HepG2 (cell line): ENCODE results near the gene NVL. TPM values are rescaled to one million over a fixed set of nuclear protein-coding genes. Genes with fewer than 3 reads are reported as not detected.
A peak's percentile ranks its signal among the peaks of the same experiment; 100 is the strongest.

Experiments used
- KDM1A ChIP-seq: IDR thresholded peaks from 2 replicates; pipeline ENCODE4 v1.6.1; 2016; ENCODE audit warnings: missing compliant biosample characterization
- KLF12 ChIP-seq: sonication (generic); formaldehyde crosslinking; IDR thresholded peaks from 2 replicates; pipeline ENCODE4 v1.4.0; 2020; ENCODE audit warnings: missing genetic modification reagents, borderline replicate concordance
- MAF1 ChIP-seq: sonication (generic); formaldehyde crosslinking; IDR thresholded peaks from 2 replicates; pipeline ENCODE4 v1.5.0; 2020; ENCODE audit warnings: missing genetic modification reagents, borderline replicate concordance
- NONO ChIP-seq, 2 experiments: fragments of 450-650 bp in 1 of 2; sonication (generic) in 1 of 2; formaldehyde crosslinking in 1 of 2; IDR thresholded peaks in 1 of 2; conservative IDR thresholded peaks in 1 of 2; 2 replicates each; pipeline versions ENCODE4 v1.6.1 to v1.8.0; 2017 to 2022; ENCODE audit warnings: mild to moderate bottlenecking in 1 of 2, missing genetic modification reagents in 1 of 2, moderate library complexity in 1 of 2
- RFXANK ChIP-seq: IDR thresholded peaks from 2 replicates; pipeline ENCODE4 v1.6.1; 2016
- RXRB ChIP-seq: IDR thresholded peaks from 2 replicates; pipeline ENCODE4 v1.6.1; 2016; ENCODE audit warnings: borderline replicate concordance, missing genetic modification reagents, missing compliant biosample characterization
- SIX4 ChIP-seq: sonication (generic); formaldehyde crosslinking; IDR thresholded peaks from 2 replicates; pipeline ENCODE4 v1.4.0; 2020; ENCODE audit warnings: missing genetic modification reagents
- ZNF12 ChIP-seq: sonication (generic); formaldehyde crosslinking; IDR thresholded peaks from 2 replicates; pipeline ENCODE4 v1.5.0; 2020; ENCODE audit warnings: missing genetic modification reagents
- ZNF83 ChIP-seq: sonication (generic); formaldehyde crosslinking; IDR thresholded peaks from 2 replicates; pipeline ENCODE4 v1.4.0; 2020; ENCODE audit warnings: missing genetic modification reagents, mild to moderate bottlenecking, borderline replicate concordance
- ZZZ3 ChIP-seq: sonication (generic); formaldehyde crosslinking; IDR thresholded peaks from 2 replicates; pipeline ENCODE4 v1.4.0; 2020; ENCODE audit warnings: missing genetic modification reagents, mild to moderate bottlenecking, borderline replicate concordance
- polyA plus RNA-seq, 8 experiments: library from polyadenylated mRNA; depleted of rRNA in 3 of 8; stranded (reverse) in 7 of 8; unstranded in 1 of 8; fragments of >200 nt; fragmentation: Illumina TruSeq in 4 of 8; extraction: Trizol in 4 of 8; gene quantifications; 2 replicates each; pipeline versions ENCODE4 v1.2.1 to v1.2.3, GENCODE V29; 2011 to 2016; ENCODE audit warnings: low read depth in 4 of 8, missing spikeins in 1 of 8, mixed read lengths in 1 of 8; ENCODE audit not compliant: insufficient read depth in 1 of 8
- total RNA-seq, 5 experiments: library from RNA; depleted of rRNA; stranded (reverse); fragments of >200 nt; fragmentation: Illumina TruSeq; extraction: Trizol; gene quantifications; 2 replicates each; pipeline ENCODE4 v1.2.3, GENCODE V29; 2016; ENCODE audit warnings: low read depth in 1 of 5
- TF ChIP-seq, protein P1 (sequence below): sonication (generic); formaldehyde crosslinking; IDR thresholded peaks from 2 replicates; pipeline ENCODE4 v1.5.0; 2020; ENCODE audit warnings: mild to moderate bottlenecking, missing genetic modification reagents, moderate library complexity
- TF ChIP-seq, protein P2 (sequence below): IDR thresholded peaks from 2 replicates; pipeline ENCODE4 v1.4.0; 2020; ENCODE audit warnings: mild to moderate bottlenecking, missing genetic modification reagents
- TF ChIP-seq, protein P3 (sequence below): sonication (generic); formaldehyde crosslinking; IDR thresholded peaks from 2 replicates; pipeline ENCODE4 v1.5.1; 2020; ENCODE audit warnings: missing genetic modification reagents, mild to moderate bottlenecking, borderline replicate concordance
- TF ChIP-seq, protein P4 (sequence below): sonication (generic); formaldehyde crosslinking; conservative IDR thresholded peaks from 2 replicates; pipeline ENCODE4 v1.8.0; 2022; ENCODE audit warnings: mild to moderate bottlenecking, moderate library complexity, missing genetic modification reagents
- TF ChIP-seq, protein P5 (sequence below): IDR thresholded peaks from 2 replicates; pipeline ENCODE4 v1.6.1; 2012; ENCODE audit warnings: inconsistent platforms
- TF ChIP-seq, protein P6 (sequence below): sonication (generic); formaldehyde crosslinking; IDR thresholded peaks from 2 replicates; pipeline ENCODE4 v1.5.0; 2020; ENCODE audit warnings: mild to moderate bottlenecking, missing genetic modification reagents

The NVL gene
- total and polyA plus RNA-seq, 2 of the 13 experiments (the other 11 are each of a cell fraction or from before 2014, with no cell fraction given), result 8.3 to 21.0 TPM

DNA sequence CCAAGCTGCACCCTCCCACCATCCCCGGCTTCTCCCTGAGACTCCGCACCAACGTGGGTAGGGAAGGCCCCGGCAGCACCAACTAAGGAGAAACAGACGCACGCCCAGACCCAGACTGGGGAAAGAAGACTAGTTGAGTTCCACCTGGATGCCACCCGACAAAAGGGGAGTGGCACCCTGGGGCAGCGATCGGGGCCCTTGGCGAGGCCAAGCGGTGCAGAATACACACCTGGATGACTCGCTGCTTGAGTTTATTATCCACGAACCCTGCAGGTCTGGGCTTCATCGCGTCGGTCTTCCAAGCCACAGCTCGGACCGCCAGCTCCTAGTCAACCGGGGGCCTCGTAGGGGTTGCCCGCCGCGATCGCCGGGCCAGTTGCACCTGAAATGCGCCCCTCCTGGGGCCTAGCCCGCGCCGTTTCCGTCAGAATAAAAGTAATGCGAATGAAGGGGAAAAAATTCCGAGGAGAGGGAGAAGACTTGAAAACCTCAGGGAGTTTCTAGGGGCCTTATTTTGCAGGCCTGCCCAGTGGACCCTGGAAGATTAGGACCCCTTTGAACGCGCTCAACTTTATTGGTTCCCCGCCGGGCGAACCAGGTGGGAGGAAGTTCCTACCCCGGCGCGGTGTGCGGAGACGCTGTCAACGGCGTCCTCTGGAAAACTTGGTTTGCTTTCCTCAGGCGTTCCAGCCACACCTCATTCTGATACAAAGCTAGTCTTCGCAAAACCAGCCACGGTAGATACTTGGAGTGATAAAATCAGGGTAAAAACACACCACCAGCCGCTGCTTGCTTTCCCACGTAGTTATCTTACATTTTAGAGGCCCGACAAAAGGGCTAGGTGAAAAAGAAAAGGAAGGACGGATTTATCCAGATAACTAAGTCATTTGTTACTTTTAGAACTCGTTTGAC lies at the start of gene NVL (continued):
- TF ChIP-seq NONO (IDR thresholded peaks at IDR 0.05) (no peak), NONO (CRISPR knock-in tag; conservative IDR thresholded peaks at IDR 0.05) (no peak), RXRB (CRISPR knock-in tag) (peak; percentile 54; the same call in 1 of the 2 replicates), ZNF12 (CRISPR knock-in tag) (no peak; the same call in 1 of the 2 replicates), ZZZ3 (peak; percentile 86; the same call in 1 of the 2 replicates), ZNF83 (CRISPR knock-in tag) (no peak), RFXANK (CRISPR knock-in tag) (no peak), KLF12 (CRISPR knock-in tag) (no peak; the same call in 1 of the 2 replicates), MAF1 (no peak), KDM1A (CRISPR knock-in tag) (no peak), SIX4 (no peak)
- TF ChIP-seq, protein P1, sequence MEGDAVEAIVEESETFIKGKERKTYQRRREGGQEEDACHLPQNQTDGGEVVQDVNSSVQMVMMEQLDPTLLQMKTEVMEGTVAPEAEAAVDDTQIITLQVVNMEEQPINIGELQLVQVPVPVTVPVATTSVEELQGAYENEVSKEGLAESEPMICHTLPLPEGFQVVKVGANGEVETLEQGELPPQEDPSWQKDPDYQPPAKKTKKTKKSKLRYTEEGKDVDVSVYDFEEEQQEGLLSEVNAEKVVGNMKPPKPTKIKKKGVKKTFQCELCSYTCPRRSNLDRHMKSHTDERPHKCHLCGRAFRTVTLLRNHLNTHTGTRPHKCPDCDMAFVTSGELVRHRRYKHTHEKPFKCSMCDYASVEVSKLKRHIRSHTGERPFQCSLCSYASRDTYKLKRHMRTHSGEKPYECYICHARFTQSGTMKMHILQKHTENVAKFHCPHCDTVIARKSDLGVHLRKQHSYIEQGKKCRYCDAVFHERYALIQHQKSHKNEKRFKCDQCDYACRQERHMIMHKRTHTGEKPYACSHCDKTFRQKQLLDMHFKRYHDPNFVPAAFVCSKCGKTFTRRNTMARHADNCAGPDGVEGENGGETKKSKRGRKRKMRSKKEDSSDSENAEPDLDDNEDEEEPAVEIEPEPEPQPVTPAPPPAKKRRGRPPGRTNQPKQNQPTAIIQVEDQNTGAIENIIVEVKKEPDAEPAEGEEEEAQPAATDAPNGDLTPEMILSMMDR, result no peak
- TF ChIP-seq, protein P2, sequence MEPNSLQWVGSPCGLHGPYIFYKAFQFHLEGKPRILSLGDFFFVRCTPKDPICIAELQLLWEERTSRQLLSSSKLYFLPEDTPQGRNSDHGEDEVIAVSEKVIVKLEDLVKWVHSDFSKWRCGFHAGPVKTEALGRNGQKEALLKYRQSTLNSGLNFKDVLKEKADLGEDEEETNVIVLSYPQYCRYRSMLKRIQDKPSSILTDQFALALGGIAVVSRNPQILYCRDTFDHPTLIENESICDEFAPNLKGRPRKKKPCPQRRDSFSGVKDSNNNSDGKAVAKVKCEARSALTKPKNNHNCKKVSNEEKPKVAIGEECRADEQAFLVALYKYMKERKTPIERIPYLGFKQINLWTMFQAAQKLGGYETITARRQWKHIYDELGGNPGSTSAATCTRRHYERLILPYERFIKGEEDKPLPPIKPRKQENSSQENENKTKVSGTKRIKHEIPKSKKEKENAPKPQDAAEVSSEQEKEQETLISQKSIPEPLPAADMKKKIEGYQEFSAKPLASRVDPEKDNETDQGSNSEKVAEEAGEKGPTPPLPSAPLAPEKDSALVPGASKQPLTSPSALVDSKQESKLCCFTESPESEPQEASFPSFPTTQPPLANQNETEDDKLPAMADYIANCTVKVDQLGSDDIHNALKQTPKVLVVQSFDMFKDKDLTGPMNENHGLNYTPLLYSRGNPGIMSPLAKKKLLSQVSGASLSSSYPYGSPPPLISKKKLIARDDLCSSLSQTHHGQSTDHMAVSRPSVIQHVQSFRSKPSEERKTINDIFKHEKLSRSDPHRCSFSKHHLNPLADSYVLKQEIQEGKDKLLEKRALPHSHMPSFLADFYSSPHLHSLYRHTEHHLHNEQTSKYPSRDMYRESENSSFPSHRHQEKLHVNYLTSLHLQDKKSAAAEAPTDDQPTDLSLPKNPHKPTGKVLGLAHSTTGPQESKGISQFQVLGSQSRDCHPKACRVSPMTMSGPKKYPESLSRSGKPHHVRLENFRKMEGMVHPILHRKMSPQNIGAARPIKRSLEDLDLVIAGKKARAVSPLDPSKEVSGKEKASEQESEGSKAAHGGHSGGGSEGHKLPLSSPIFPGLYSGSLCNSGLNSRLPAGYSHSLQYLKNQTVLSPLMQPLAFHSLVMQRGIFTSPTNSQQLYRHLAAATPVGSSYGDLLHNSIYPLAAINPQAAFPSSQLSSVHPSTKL (CRISPR knock-in tag), result peak; percentile 53
- TF ChIP-seq, protein P3, sequence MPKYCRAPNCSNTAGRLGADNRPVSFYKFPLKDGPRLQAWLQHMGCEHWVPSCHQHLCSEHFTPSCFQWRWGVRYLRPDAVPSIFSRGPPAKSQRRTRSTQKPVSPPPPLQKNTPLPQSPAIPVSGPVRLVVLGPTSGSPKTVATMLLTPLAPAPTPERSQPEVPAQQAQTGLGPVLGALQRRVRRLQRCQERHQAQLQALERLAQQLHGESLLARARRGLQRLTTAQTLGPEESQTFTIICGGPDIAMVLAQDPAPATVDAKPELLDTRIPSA (CRISPR knock-in tag), result no peak
- TF ChIP-seq, protein P4, sequence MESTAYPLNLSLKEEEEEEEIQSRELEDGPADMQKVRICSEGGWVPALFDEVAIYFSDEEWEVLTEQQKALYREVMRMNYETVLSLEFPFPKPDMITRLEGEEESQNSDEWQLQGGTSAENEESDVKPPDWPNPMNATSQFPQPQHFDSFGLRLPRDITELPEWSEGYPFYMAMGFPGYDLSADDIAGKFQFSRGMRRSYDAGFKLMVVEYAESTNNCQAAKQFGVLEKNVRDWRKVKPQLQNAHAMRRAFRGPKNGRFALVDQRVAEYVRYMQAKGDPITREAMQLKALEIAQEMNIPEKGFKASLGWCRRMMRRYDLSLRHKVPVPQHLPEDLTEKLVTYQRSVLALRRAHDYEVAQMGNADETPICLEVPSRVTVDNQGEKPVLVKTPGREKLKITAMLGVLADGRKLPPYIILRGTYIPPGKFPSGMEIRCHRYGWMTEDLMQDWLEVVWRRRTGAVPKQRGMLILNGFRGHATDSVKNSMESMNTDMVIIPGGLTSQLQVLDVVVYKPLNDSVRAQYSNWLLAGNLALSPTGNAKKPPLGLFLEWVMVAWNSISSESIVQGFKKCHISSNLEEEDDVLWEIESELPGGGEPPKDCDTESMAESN, result 0 out of 2 replicates have a peak, but pooled peaks have one; percentile 51
- TF ChIP-seq, protein P5, sequence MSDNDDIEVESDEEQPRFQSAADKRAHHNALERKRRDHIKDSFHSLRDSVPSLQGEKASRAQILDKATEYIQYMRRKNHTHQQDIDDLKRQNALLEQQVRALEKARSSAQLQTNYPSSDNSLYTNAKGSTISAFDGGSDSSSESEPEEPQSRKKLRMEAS, result peak; percentile 76
- TF ChIP-seq, protein P6, sequence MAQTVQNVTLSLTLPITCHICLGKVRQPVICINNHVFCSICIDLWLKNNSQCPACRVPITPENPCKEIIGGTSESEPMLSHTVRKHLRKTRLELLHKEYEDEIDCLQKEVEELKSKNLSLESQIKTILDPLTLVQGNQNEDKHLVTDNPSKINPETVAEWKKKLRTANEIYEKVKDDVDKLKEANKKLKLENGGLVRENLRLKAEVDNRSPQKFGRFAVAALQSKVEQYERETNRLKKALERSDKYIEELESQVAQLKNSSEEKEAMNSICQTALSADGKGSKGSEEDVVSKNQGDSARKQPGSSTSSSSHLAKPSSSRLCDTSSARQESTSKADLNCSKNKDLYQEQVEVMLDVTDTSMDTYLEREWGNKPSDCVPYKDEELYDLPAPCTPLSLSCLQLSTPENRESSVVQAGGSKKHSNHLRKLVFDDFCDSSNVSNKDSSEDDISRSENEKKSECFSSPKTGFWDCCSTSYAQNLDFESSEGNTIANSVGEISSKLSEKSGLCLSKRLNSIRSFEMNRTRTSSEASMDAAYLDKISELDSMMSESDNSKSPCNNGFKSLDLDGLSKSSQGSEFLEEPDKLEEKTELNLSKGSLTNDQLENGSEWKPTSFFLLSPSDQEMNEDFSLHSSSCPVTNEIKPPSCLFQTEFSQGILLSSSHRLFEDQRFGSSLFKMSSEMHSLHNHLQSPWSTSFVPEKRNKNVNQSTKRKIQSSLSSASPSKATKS (CRISPR knock-in tag), result no peak
